SU-DHL-6 (cell line): ENCODE data around the gene DGKG.

Experiments
- H2AFZ ChIP-seq: fragments of 200-600 bp; sonication (generic); 2 replicates; pipeline ENCODE4 v1.6.1; 2014; ENCODE audit warnings: low read depth, mild to moderate bottlenecking, moderate library complexity, mixed read lengths, antibody characterized with exemption, low read length; ENCODE audit not compliant: severe bottlenecking
- H3F3A ChIP-seq: fragments of 200-600 bp; shearing (Covaris generic); 2 replicates; pipeline ENCODE4 v1.6.0; 2016; ENCODE audit warnings: antibody characterized with exemption, mild to moderate bottlenecking; ENCODE audit not compliant: insufficient read depth
- H3K27ac ChIP-seq: fragments of 200-600 bp; sonication (generic); 2 replicates; pipeline ENCODE4 v1.5.1; 2016; ENCODE audit warnings: low read depth, mild to moderate bottlenecking, low read length, moderate library complexity, mixed read lengths
- H3K27me3 ChIP-seq: fragments of 200-600 bp; sonication (generic), shearing (Covaris generic); 2 replicates; pipeline ENCODE4 v1.6.0; 2014; ENCODE audit warnings: mild to moderate bottlenecking, low read length
- H3K36me3 ChIP-seq: fragments of 200-600 bp; sonication (generic); 2 replicates; pipeline ENCODE4 v1.6.1; 2014; ENCODE audit warnings: mild to moderate bottlenecking, low read length, mixed read lengths
- H3K4me2 ChIP-seq: fragments of 300-600, 200-600 bp; shearing (Covaris generic), sonication (generic); 2 replicates; pipeline ENCODE4 v1.6.0; 2014; ENCODE audit warnings: low read length, low read depth, mild to moderate bottlenecking; ENCODE audit not compliant: poor library complexity, severe bottlenecking
- H3K4me3 ChIP-seq: fragments of 200-600 bp; sonication (generic); 2 replicates; pipeline ENCODE4 v1.5.1; 2014; ENCODE audit warnings: antibody characterized with exemption, low read length, mild to moderate bottlenecking, mixed read lengths; ENCODE audit not compliant: insufficient read depth, poor library complexity, severe bottlenecking
- H3K79me2 ChIP-seq: fragments of 200-600 bp; sonication (generic); 2 replicates; pipeline ENCODE4 v1.6.1; 2014; ENCODE audit warnings: mild to moderate bottlenecking, low read length, moderate library complexity; ENCODE audit not compliant: insufficient read depth
- H3K9ac ChIP-seq: fragments of 200-600 bp; sonication (generic); 2 replicates; pipeline ENCODE4 v1.7.0; 2014; ENCODE audit warnings: mild to moderate bottlenecking, low read length
- H3K9me2 ChIP-seq: fragments of 200-600 bp; sonication (generic); replicated peaks from 2 replicates; pipeline ENCODE4 v1.6.1; 2014; ENCODE audit warnings: low read length; ENCODE audit not compliant: insufficient read depth
- H3K9me3 ChIP-seq: fragments of 200-600 bp; sonication (generic); 2 replicates; pipeline ENCODE4 v1.6.1; 2014; ENCODE audit warnings: low read length, mixed read lengths; ENCODE audit not compliant: insufficient read depth
- H4K20me1 ChIP-seq: fragments of 200-600 bp; sonication (generic); 2 replicates; pipeline ENCODE4 v1.6.1; 2014; ENCODE audit warnings: low read depth, mild to moderate bottlenecking, antibody characterized with exemption, low read length, moderate library complexity, mixed read lengths
- EZH2phosphoT487 ChIP-seq: fragments of 200-600 bp; sonication (generic), shearing (Covaris generic); conservative IDR thresholded peaks from 2 replicates; pipeline ENCODE4 v1.6.1; 2018; ENCODE audit warnings: mild to moderate bottlenecking, antibody characterized with exemption, low read length, moderate library complexity, mixed read lengths
- TF ChIP-seq, protein P1 (sequence below): fragments of 200-600 bp; sonication (generic); IDR thresholded peaks from one replicate; pipeline ENCODE4 v1.5.1; 2017; ENCODE audit warnings: antibody characterized with exemption, mild to moderate bottlenecking, low read length, moderate library complexity; ENCODE audit not compliant: insufficient read depth, poor library complexity, severe bottlenecking

The DGKG gene

DNA sequence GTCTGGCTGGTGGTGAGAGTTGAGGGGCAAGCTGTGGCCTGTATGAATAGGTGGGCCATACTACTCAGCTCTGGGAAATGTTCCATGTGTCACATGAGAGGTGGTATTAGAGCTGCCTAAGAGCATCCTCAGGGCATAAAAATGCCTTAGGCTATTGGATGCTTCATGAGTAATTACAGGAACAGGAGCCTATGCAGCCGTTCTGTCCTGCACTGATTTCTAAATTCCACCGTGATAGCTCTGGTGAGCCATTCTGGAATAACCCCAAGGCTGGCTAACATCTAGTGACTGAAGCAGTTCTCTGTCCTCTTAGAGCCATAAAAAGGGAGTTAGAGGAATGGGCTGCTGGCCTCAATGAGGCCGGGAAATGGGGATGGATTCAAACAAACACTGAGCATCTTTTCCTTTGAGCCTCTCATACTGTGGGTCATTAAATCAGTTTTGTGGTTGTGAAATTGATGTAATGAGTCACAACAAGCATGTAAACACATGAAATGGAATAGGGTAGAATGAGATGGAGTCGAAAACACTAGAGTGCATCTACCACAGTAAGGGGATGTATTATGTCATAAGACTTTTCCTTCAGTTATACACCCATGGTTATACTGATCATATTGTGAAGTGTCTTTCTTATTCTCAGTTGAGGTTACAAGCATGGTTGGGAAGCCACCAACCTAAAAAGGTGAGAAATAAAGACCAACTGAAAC, 41.0 kb downstream of the DGKG start:
- H3K79me2 ChIP-seq: no peaks in the 10 kb centered on the region
- no peak overlapping the region for H3K4me3 ChIP-seq
- no peak overlapping the region for H2AFZ ChIP-seq
- H3K27ac ChIP-seq: no peak overlapping the region
- no peaks in the 10 kb centered on the region for H3K9me3 ChIP-seq
- H3F3A ChIP-seq: no peaks in the 10 kb centered on the region
- no peaks in the 10 kb centered on the region for H3K9me2 ChIP-seq
- no peaks in the 10 kb centered on the region for H3K36me3 ChIP-seq
- peaks cover 3% of the 10 kb centered on the region; the same call in 1 of the 2 replicates for H3K27me3 ChIP-seq
- no peaks in the 10 kb centered on the region for H4K20me1 ChIP-seq
- TF ChIP-seq, protein P1, sequence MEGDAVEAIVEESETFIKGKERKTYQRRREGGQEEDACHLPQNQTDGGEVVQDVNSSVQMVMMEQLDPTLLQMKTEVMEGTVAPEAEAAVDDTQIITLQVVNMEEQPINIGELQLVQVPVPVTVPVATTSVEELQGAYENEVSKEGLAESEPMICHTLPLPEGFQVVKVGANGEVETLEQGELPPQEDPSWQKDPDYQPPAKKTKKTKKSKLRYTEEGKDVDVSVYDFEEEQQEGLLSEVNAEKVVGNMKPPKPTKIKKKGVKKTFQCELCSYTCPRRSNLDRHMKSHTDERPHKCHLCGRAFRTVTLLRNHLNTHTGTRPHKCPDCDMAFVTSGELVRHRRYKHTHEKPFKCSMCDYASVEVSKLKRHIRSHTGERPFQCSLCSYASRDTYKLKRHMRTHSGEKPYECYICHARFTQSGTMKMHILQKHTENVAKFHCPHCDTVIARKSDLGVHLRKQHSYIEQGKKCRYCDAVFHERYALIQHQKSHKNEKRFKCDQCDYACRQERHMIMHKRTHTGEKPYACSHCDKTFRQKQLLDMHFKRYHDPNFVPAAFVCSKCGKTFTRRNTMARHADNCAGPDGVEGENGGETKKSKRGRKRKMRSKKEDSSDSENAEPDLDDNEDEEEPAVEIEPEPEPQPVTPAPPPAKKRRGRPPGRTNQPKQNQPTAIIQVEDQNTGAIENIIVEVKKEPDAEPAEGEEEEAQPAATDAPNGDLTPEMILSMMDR: no peak
- TF ChIP-seq EZH2phosphoT487: no peak
- H3K9ac ChIP-seq: no peak overlapping the region
- no peak overlapping the region for H3K4me2 ChIP-seq

GRCh38 chr3:186319945-186320344, 42.1 kb downstream of the DGKG start:
- Histone ChIP-seq H3K36me3 (no peaks in the 10 kb centered on the region), H3K27ac (no peak overlapping the region), H3K4me3 (no peak overlapping the region), H3F3A (no peaks in the 10 kb centered on the region), H3K79me2 (no peaks in the 10 kb centered on the region), H3K9ac (no peak overlapping the region), H4K20me1 (no peaks in the 10 kb centered on the region), H3K4me2 (no peak overlapping the region), H3K9me3 (no peaks in the 10 kb centered on the region), H3K27me3 (peaks cover 3% of the 10 kb centered on the region; the same call in 1 of the 2 replicates), H3K9me2 (no peaks in the 10 kb centered on the region), H2AFZ (no peak overlapping the region)
- TF ChIP-seq, protein P1: no peak
- TF ChIP-seq EZH2phosphoT487: no peak

DNA sequence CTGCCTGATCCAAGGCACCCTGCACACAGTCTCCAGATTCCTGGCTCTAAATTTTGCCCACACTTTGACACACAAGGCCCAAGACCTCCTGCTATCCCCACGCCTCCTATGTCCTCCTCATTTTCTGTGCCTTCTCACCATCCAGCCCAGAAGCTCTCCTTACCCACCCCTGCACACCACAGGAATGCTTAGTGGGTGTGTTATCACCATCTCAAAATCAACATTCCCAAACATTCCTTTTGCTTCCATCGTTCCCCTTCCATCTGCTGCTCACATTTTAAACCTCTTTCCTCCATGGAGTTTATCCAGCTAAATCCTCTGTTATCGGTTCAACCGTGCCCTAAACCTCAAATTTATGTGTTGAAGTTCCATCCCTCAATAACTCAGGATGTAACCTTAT, 43.9 kb downstream of the DGKG start:
- H3K4me2 ChIP-seq: no peak overlapping the region
- H3K9me2 ChIP-seq: no peaks in the 10 kb centered on the region
- no peak overlapping the region for H3K4me3 ChIP-seq
- H3F3A ChIP-seq: no peaks in the 10 kb centered on the region
- H3K27me3 ChIP-seq: no peaks in the 10 kb centered on the region
- no peak overlapping the region for H2AFZ ChIP-seq
- H4K20me1 ChIP-seq: no peaks in the 10 kb centered on the region
- TF ChIP-seq, protein P1: no peak
- no peak for TF ChIP-seq EZH2phosphoT487
- no peaks in the 10 kb centered on the region for H3K79me2 ChIP-seq
- no peak overlapping the region for H3K9ac ChIP-seq
- H3K36me3 ChIP-seq: no peaks in the 10 kb centered on the region
- H3K9me3 ChIP-seq: no peaks in the 10 kb centered on the region
- H3K27ac ChIP-seq: no peak overlapping the region
